Measurements from ENCODE around the gene SLC17A5. TPM values are rescaled to one million over a fixed set of nuclear protein-coding genes. Genes with fewer than 3 reads are reported as not detected.
"Not testable (repeated sequence)": the region's sequence is repeated elsewhere in the genome, so short reads cannot be mapped to it uniquely, and the experiment has no call there.

SLC17A5 gene
- total RNA-seq, 1 donor from 2014 or later = 20.7 TPM

GRCh38 chr6:73566486-73566871 is 87.3 kb downstream of the SLC17A5 start:
- not testable (repeated sequence) for DNase-seq (ENCODE audit: low spot score)

GRCh38 chr6:73565767-73566485 is 87.9 kb downstream of the SLC17A5 start:
- DNase-seq (ENCODE audit: low spot score) = no peak

GRCh38 chr6:73564578-73565345 is 89.0 kb downstream of the SLC17A5 start:
- DNase-seq (ENCODE audit: low spot score) = no peak

- no peak for DNase-seq (ENCODE audit: low spot score)
Observed at GRCh38 chr6:73562558-73562957, 91.2 kb downstream of the SLC17A5 start.

- no peak for DNase-seq (ENCODE audit: low spot score)
Observed at GRCh38 chr6:73560853-73561407, 92.9 kb downstream of the SLC17A5 start.

GRCh38 chr6:73560182-73560732 is 93.5 kb downstream of the SLC17A5 start:
- no peak for DNase-seq (ENCODE audit: low spot score)

- not testable (repeated sequence) for DNase-seq (ENCODE audit: low spot score)
Observed at GRCh38 chr6:73559399-73559794, 94.4 kb downstream of the SLC17A5 start.

- DNase-seq (ENCODE audit: low spot score) = no peak
Observed at GRCh38 chr6:73558624-73559398, 95.0 kb downstream of the SLC17A5 start.

GRCh38 chr6:73556836-73557235 is 97.0 kb downstream of the SLC17A5 start:
- no peak for DNase-seq (ENCODE audit: low spot score)

GRCh38 chr6:73555380-73555949 is 98.3 kb downstream of the SLC17A5 start:
- not testable (repeated sequence) for DNase-seq (ENCODE audit: low spot score)

GRCh38 chr6:73551115-73551514 is 102.7 kb downstream of the SLC17A5 start:
- not testable (repeated sequence) for DNase-seq (ENCODE audit: low spot score)

GRCh38 chr6:73548458-73549446 is 105.0 kb downstream of the SLC17A5 start:
- no peak for DNase-seq (ENCODE audit: low spot score)

- no peak for DNase-seq (ENCODE audit: low spot score)
Observed at GRCh38 chr6:73547036-73547435, 106.8 kb downstream of the SLC17A5 start.

Other genes starting within 250 kb of the SLC17A5 start
- gene CGAS, start 201.7 kb downstream of the SLC17A5 start, total RNA-seq = 5.2 TPM
- gene MTO1, start 192.3 kb downstream of the SLC17A5 start, total RNA-seq = 42.5 TPM
- gene EEF1A1, start 133.0 kb downstream of the SLC17A5 start, total RNA-seq = 10,940 TPM
- 6.0 TPM for gene CD109, start 42.2 kb upstream of the SLC17A5 start, total RNA-seq

Data from ureter (tissue), 1 donor.